GM21717 (cell line): ENCODE data around the gene ATP9B.

Experiments used
- ATAC-seq: cut with Tn5 transposase; IDR thresholded peaks from one replicate; pipeline ENCODE4 v1.9.1; 2021; ENCODE audit warnings: mild to moderate bottlenecking, moderate library complexity; ENCODE audit not compliant: unreplicated experiment

Gene ATP9B, protein sequence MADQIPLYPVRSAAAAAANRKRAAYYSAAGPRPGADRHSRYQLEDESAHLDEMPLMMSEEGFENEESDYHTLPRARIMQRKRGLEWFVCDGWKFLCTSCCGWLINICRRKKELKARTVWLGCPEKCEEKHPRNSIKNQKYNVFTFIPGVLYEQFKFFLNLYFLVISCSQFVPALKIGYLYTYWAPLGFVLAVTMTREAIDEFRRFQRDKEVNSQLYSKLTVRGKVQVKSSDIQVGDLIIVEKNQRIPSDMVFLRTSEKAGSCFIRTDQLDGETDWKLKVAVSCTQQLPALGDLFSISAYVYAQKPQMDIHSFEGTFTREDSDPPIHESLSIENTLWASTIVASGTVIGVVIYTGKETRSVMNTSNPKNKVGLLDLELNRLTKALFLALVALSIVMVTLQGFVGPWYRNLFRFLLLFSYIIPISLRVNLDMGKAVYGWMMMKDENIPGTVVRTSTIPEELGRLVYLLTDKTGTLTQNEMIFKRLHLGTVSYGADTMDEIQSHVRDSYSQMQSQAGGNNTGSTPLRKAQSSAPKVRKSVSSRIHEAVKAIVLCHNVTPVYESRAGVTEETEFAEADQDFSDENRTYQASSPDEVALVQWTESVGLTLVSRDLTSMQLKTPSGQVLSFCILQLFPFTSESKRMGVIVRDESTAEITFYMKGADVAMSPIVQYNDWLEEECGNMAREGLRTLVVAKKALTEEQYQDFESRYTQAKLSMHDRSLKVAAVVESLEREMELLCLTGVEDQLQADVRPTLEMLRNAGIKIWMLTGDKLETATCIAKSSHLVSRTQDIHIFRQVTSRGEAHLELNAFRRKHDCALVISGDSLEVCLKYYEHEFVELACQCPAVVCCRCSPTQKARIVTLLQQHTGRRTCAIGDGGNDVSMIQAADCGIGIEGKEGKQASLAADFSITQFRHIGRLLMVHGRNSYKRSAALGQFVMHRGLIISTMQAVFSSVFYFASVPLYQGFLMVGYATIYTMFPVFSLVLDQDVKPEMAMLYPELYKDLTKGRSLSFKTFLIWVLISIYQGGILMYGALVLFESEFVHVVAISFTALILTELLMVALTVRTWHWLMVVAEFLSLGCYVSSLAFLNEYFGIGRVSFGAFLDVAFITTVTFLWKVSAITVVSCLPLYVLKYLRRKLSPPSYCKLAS

DNA sequence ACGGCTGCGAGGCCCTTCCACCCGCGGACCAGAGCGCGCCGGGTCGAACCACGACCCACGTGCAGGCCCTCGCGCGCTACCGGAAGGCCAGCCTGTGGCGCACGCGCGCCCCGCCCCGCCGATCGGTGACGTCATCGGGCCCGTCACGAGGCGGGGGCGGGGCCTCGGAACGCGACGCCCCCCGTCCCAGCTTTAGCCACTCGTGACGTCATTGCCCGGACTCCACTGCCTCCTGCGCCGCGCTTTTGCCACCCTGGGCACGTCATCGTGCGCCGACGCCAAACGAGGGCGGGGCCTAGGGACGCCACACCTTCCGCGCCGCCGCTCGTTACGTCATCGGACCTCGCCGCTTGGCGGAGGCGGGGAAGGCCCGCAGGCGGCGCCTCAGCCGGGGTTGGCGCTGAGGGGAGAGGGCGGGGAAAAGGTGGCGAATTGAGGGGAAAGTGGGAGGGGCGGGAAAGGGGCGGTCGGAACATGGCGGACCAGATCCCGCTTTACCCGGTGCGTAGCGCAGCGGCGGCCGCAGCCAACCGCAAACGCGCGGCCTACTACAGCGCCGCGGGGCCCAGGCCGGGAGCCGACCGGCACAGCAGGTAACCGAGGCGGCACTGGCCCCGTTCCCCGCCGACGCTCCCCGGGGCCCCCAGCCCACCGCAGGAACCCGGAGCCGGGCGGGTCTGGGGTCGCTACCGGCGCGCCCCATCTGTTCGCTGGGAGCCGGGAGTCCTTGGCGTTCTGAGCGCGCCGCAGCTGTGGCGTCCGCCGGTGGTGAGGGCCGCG is at the start of gene ATP9B:
ATP9B (plus strand) TSS at position 458 of the 780 bp plus-strand sequence; CDS start at position 475, 17 bp downstream.
- peak; percentile 86 for ATAC-seq

DNA sequence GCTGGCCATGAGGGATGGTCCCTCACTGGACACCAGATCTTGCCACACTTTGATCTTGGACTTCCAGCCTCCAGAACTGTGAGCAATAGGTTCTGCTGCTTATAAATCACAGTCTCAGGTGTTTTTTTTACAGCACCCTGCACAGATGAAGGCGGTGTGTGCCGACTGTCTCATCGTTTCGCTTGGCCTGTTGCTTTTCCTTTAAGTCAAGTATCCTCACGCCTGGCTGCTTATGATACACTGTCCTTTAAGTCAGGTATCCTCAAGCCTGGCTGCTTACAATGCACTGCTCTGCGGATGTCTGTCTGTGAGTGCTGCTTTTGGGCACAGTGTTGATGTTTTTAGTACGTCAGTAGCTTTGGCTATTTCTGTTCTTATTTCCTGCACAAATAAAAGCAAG is 49.3 kb upstream of the ATP9B start:
- ATAC-seq, result no peak

DNA sequence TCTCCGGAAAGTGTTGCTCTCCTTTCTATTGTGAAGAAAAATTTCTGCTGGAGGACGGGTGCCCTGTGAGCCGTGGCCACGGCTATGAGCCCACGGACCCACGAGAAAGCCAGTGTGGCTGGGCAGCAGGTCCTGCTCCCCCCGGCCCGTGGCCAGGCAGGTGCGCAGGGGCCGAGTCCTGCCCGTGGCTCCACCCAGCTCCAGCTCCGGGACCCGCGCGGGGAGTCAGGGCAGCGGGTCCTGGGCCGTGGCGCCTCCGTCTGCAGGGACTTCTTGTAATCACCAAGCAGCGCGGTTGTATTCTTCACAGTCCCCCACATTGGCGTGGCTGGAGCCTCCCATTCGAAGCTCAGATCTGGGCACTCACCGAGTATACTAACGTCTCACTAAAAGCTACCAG is 46.6 kb upstream of the ATP9B start:
- no peak for ATAC-seq

DNA sequence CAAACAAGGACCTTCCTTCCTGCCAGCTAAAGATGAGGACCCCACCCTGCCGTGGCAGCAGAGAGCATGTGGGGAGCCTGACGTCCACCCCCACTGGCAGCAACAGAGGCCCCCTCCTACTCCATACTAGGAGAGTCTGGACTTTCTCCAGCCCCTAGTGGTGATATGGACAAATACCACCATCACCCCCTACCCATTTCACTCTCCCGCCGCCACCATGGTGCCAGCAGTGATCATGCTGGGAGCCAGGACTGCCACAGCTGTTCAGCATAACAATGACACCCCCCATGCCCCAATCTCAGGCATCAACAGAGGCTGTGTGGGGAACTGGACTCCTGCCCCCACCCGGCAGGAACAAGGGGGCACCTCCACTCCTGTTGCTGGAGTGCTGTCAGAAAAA is 42.7 kb upstream of the ATP9B start:
- no peak for ATAC-seq

DNA sequence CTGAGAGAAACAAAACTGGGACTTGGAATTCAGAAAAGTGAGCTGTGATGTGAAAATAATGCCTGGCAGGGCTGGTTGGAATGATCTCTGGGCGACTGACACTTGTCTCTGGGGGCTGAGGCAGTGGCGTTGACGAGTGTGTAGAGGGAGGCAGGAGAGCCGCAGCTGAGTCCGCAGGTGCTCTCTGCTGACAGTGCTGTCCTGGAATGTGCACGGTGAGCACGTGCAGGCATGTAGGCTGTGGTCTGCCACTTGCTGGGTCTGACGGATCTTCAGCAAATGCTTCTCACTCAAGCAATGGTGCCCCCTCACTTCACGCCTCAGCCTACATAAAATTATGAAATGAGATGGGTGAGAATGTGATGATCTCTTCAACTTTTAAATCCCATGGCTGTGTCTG is 38.5 kb upstream of the ATP9B start:
- ATAC-seq, result no peak

DNA sequence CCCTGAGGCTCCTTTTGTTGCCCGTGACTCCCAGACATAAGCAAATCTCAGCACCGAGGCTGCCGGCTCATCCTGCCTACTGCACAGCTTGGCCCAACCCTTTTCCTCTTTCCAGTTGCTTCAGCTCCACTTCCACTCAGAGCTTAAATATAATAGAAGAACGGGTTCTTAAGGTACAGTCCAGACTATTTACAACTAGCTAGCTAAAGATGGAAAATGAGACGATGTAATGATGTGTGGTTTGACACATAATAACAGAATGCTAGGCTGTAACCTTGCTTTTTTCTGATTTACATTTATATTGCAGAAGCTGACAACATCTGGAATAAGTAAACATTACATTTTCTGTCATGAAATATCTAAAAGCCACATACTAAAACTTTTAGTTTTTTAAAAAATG is 26.9 kb upstream of the ATP9B start:
- ATAC-seq, result no peak

DNA sequence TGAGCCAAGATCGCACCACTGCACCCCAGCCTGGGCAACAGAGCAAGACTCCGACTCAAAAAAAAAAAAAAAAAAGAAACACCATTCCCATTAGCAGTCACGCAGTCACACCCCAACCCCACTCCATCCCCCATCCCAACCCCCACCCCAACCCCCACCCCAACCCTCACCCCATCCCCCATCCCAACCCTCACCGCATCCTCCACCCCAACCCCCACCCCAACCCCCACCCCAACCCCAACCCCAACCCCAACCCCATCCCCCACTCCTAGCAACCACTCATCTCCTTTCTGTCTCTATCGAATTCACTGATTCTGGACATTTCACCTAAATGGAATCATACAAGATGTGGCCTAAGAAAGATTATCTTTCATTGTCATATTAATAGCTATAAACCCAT is 25.9 kb upstream of the ATP9B start:
- ATAC-seq, result no peak

DNA sequence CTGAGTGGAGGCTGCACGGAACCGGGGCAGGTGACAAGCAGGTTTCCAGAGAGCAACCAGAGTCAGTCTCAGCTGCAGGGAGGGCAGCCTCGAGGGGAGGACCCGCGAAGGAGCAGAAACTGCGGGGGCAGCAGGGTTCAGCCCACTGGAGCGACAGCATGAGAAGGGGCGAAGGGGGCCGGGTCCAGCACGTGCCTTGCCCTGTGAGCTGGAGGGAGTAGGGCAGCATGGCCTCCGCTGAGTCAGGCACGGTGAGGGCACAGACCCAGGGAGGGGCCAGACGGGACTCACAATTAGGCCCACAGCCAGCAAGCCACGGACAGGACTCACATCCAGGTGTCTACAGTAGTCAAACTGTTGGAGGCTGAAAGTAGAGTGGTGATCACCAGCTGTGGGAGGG is 22.7 kb upstream of the ATP9B start:
- ATAC-seq, result no peak

DNA sequence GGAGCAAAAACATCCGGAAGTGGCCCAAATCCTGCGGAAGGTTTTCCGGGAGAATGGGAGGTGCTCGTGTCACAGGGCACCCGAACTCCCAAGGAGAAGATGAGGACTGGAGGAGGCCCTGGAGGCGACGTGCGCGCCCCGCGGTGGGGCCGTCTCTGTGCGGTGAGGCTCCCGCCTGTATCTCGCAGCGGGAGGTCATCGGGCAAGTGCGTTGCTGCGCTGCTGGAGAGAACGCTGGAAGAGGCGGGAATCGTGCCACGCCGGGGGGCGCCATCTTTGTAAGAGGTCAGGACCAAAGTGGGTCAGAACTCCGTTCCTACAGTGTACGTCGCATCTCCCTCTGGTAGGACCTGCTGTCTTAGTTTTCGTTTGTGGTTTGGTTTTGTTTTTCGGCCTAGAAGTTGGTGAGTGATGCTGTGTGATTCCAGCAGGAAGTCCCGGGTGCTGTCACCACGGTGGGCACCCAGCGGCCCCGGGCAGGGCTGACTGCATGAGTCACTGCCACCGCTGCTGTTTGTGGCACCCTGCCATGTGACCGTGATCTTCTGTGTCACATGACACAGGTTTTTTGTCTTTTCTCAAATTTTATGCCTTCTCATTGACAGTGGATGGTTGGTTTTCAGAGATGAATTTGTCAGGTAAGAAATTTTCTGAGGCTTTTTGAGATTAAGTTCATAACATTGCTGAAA is 21.5 kb upstream of the ATP9B start:
- no peak for ATAC-seq

DNA sequence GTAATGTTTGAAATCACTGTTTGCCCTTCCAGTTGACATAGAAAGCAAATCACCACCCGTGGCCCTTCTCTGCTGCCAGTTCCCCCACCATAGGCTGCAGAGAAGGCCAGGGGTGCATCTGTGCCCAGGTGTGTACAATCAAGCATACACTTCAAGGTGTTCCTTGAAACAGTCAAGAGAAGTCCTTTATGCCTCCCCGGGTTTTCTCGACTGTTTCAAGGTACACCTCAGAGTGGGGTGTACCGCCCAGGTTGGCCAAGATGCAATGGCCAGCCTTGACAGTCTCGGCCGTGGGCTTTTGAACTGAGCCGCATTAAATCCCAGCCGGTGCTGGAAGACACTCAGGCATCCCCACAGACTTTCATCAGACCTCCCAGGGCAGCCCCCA is 21.0 kb upstream of the ATP9B start:
- no peak for ATAC-seq

DNA sequence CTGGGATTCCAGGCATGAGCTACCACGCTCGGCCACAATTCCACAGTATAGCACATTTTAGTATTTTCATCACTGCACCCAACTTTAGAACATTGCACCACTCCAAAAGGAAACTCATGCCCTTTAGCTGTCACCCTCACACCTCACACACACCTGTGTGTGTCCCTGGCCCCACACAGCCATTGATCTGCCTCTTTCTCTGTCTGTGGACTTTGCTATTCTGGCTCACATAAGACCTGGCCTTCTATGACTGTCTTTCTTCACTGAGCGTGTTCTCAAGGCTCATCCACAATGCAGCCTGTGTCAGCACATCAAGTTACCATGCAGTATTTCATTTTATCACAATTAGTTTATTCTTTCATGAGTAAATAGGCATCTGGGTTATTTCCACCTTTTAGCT is 19.7 kb upstream of the ATP9B start:
- ATAC-seq, result no peak

DNA sequence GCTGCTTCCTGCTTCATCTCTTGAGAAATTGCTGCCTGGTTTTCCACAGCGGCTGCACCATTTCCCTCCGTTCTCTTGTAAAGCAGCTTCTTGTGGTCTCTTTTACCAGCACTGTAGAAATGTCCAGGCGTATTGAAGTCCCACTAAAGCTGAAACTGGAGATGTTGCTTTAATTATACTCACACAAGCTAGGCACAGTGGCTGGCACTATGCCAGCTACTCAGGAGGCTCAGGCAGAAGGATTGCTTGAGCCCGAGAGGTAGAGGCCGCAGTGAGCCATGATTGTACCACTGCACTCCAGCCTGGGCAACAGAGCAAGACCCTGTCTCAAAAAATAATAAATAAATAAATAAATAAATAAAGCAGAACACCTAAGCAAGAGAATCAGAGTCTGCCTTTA is 19.2 kb upstream of the ATP9B start:
- no peak for ATAC-seq

DNA sequence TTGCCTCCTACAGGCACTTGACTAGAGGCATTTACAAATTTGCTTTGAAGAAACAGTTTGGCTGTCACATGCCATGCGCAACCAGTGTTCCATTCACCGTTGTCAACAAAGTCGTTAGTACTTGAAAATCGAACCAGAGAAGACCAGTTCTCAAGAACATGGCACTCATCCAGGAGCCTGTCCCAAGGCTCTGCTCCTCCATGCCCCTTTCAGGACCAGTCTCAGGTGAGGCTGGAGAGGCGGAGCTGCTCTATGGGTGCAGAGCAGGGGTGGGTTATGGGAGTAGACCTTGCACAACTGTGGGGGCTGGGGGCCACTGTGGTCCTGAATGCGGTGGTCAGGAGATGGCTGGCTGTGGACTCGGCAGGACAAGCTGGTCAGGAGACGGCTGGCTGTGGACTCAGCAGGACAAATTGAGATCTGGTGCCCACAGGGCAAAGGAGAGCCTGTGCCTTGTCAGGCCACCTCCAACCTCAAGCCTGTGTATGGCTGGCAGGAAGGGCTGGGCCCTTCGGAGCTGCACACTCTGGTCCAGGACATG is 12.3 kb upstream of the ATP9B start:
- no peak for ATAC-seq

DNA sequence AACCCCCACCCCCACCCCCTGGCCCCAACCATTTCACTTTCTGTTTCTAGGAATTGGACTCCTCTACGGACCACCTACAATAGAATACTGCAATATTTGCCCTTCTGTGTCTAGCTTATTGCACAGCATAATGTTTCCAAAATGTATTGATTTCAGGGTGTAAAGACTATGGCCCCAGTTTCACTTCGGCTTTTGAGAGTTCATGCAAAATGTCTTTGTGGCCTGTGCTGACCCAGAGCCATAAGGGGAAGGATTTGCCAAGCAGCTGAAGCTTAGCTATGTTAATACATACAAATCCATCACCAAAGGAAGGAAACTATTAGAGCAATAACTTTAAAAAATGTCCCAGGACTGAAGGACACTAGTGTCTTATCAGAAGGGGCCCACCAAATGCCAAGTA is 11.2 kb upstream of the ATP9B start:
- no peak for ATAC-seq

DNA sequence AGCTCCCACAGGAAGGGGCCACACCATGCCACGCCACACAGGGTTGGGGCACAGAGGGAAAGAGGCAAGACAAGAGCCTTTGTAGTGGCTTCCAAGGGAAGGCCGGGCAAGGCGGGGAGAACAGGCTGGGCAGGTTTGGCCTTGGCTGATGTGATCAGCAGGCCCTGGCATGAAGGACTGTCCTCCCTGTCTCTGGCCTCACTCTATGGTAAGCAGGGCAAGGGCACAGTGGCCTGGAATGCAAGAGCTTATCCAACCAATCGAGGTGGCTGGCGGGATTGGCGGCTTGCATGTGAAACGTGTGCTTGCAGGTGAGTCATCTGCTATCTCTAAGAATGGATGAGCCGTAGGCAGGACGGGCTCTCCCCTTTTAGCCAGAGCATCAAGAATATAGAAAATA is 6.4 kb upstream of the ATP9B start:
- no peak for ATAC-seq

DNA sequence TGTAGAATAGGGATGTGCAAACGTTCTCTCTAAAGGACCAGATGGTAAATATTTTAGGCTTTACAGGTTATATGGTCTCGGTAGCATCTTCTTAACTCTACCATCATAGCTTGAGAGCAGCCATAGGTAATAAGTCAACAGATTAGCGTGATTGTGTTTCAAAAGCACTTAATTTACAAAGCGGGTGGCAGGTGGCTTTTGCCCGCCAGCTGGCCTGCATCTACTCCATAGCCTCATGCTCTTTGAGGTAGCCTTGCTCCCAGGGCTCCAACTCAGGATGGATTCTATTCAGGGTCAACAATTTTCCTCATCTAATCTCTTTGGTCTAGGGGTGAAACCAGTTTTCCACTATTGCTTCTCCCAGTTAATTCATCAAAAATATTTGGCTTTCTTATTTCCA is 5.0 kb upstream of the ATP9B start:
- ATAC-seq, result no peak

DNA sequence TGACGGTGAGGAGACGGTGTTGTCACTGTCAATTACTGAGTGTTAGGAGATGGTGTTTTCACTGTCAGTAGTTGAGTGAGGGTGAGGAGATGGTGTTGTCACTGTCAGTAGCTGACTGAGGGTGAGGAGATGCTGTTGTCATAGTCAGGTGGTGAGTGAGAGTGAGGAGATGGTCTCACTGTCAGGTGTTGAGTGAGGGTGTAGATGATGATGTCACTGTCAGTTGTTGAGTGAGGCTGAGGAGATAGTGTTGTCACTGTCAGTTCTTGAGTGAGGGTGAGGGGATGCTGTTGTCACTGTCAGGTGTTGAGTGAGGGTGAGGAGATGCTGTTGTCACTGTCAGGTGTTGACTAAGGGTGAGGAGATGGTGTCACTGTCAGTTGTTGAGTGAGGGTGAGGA is 3.4 kb upstream of the ATP9B start:
- ATAC-seq, result no peak

DNA sequence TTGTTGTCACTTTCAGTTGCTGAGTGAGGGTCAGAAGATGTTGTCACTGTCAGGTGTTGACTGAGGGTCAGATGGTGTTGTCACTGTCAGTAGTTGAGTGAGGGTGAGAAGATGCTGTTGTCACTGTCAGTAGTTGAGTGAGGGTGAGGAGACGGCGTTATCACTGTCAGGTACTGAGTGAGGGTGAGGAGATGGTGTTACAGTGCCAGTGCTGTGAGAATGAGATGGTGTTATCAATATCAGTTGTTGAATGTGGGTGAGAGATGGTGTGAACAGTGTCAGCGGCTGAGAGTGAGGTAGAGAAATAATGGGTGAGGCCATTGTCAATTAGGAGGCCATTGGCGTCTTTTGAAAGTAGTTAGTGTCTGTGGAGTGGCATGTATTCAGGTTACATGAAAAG is 1.6 kb upstream of the ATP9B start:
- no peak for ATAC-seq

DNA sequence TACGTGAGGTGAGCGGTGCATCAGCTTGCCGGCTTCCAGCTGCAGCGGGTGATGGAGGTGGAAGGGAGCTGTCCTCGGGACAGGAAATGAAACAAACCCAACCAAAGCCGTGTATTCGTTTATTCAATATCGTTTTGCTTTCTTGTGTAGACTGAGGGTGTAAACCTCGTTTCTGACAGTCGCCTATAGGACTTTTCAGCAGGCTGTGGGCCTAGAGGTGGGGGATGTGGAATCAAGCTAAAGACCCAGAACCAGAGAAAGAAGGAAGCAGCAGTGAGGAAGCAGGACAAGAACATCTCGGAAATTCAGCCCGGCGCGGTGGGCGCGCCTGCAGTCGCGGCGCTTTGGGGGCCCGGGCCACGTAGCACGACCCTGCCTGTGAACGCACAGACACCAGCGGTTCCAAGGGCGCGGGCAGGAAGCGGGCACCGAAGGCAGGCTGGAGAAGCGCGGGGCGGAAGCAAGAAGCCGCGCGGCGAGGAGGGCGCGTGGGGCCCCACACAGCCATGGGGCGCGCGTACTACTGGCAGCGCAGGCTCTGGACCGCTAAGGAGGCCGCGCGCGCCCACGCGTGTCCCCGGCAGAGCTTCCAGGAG is 755 bp upstream of the ATP9B start:
- no peak for ATAC-seq

DNA sequence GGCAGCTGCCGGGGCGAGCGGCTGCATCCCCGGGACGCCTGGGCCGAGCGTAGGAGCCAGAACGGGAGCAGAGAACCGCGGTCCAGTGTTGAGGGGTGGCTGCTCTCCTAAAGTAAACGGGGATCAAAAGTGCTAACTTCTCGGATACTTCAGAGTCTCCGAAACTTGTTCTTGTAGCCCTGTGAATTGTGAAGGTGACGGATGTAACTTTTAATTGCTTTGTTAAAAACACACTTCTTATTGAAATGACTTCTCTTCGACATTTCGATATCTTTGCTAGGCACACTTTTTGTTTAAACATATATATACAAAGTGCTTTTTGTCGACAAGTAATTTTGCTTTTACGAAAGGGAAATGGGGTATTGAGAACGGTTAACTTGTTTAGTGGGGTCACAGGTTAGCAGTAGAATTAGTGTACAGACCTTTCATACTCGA is 540 bp downstream of the ATP9B start:
- no peak for ATAC-seq
